HepG2 (cell line): Measurements from ENCODE around the gene SCN4B. TPM values are rescaled to one million over a fixed set of nuclear protein-coding genes. Genes with fewer than 3 reads are reported as not detected.

Source experiments
- ARHGAP35 ChIP-seq: sonication (generic); formaldehyde crosslinking; IDR thresholded peaks from 2 replicates; pipeline ENCODE4 v1.9.0; 2022; ENCODE audit warnings: mild to moderate bottlenecking, inconsistent platforms, moderate library complexity, missing genetic modification reagents, borderline replicate concordance
- ATF1 ChIP-seq: IDR thresholded peaks from 2 replicates; pipeline ENCODE4 v1.6.1; 2016; ENCODE audit warnings: mild to moderate bottlenecking, control low read depth
- GATAD2A ChIP-seq: IDR thresholded peaks from 2 replicates; pipeline ENCODE4 v1.6.1; 2016
- HNF4A ChIP-seq: sonication (generic); formaldehyde crosslinking; IDR thresholded peaks from 2 replicates; pipeline ENCODE4 v1.4.0; 2020; ENCODE audit warnings: missing genetic modification reagents
- MED1 ChIP-seq: sonication (generic); formaldehyde crosslinking; IDR thresholded peaks from 2 replicates; pipeline ENCODE4 v1.4.0; 2020; ENCODE audit warnings: missing genetic modification reagents
- PAWR ChIP-seq: sonication (generic); formaldehyde crosslinking; IDR thresholded peaks from 2 replicates; pipeline ENCODE4 v1.4.0; 2020; ENCODE audit warnings: missing genetic modification reagents, mild to moderate bottlenecking, borderline replicate concordance
- RBM39 ChIP-seq: fragments of 200-400 bp; formaldehyde crosslinking; IDR thresholded peaks from one replicate; pipeline ENCODE4 v1.6.1; 2018; ENCODE audit warnings: antibody characterized with exemption, mild to moderate bottlenecking, low read depth, low read length; ENCODE audit not compliant: poor library complexity, severe bottlenecking
- RFX3 ChIP-seq: IDR thresholded peaks from 2 replicates; pipeline ENCODE4 v1.6.1; 2016; ENCODE audit warnings: missing biosample characterization, missing genetic modification reagents
- RXRA ChIP-seq: sonication (generic); formaldehyde crosslinking; IDR thresholded peaks from 2 replicates; pipeline ENCODE4 v1.5.1; 2020; ENCODE audit warnings: missing genetic modification reagents
- SATB2 ChIP-seq: sonication (generic); formaldehyde crosslinking; IDR thresholded peaks from 2 replicates; pipeline ENCODE4 v1.5.0; 2020; ENCODE audit warnings: missing genetic modification reagents
- SOX5 ChIP-seq: IDR thresholded peaks from 2 replicates; pipeline ENCODE4 v1.6.1; 2016; ENCODE audit warnings: borderline replicate concordance
- SP2 ChIP-seq: sonication (generic); formaldehyde crosslinking; IDR thresholded peaks from 2 replicates; pipeline ENCODE4 v1.5.1; 2020; ENCODE audit warnings: mild to moderate bottlenecking, missing genetic modification reagents
- TBL1XR1 ChIP-seq: fragments of 150-350 bp; IDR thresholded peaks from 2 replicates; pipeline ENCODE4 v1.6.1; 2014; ENCODE audit warnings: borderline replicate concordance, low read length; ENCODE audit not compliant: partially characterized antibody
- TRIM24 ChIP-seq: sonication (generic); formaldehyde crosslinking; IDR thresholded peaks from 2 replicates; pipeline ENCODE4 v1.8.0; 2022; ENCODE audit warnings: mild to moderate bottlenecking, missing genetic modification reagents
- XRCC5 ChIP-seq: fragments of 200-400 bp; formaldehyde crosslinking; optimal IDR thresholded peaks from 2 replicates; pipeline ENCODE3; 2017; ENCODE audit warnings: mild to moderate bottlenecking, low read length
- ZMYM4 ChIP-seq: sonication (generic); formaldehyde crosslinking; IDR thresholded peaks from 2 replicates; pipeline ENCODE4 v1.8.1; 2023; ENCODE audit warnings: mild to moderate bottlenecking, missing genetic modification reagents
- ZNF12 ChIP-seq: sonication (generic); formaldehyde crosslinking; IDR thresholded peaks from 2 replicates; pipeline ENCODE4 v1.5.0; 2020; ENCODE audit warnings: missing genetic modification reagents
- ZNF230 ChIP-seq: sonication (generic); formaldehyde crosslinking; IDR thresholded peaks from 2 replicates; pipeline ENCODE4 v1.4.0; 2020; ENCODE audit warnings: mild to moderate bottlenecking, missing genetic modification reagents
- ZNF44 ChIP-seq: sonication (generic); formaldehyde crosslinking; IDR thresholded peaks from 2 replicates; pipeline ENCODE4 v1.5.1; 2020; ENCODE audit warnings: mild to moderate bottlenecking, missing genetic modification reagents
- ZNF644 ChIP-seq: IDR thresholded peaks from 2 replicates; pipeline ENCODE4 v1.6.1; 2016; ENCODE audit warnings: low read depth
- ZNF878 ChIP-seq: sonication (generic); formaldehyde crosslinking; IDR thresholded peaks from 2 replicates; pipeline ENCODE4 v1.8.1; 2023; ENCODE audit warnings: mild to moderate bottlenecking, missing genetic modification reagents, moderate library complexity
- polyA plus RNA-seq, 8 experiments: library from polyadenylated mRNA; depleted of rRNA in 3 of 8; stranded (reverse) in 7 of 8; unstranded in 1 of 8; fragments of >200 nt; fragmentation: Illumina TruSeq in 4 of 8; extraction: Trizol in 4 of 8; gene quantifications; 2 replicates each; pipeline versions ENCODE4 v1.2.1 to v1.2.3, GENCODE V29; 2011 to 2016; ENCODE audit warnings: low read depth in 4 of 8, missing spikeins in 1 of 8, mixed read lengths in 1 of 8; ENCODE audit not compliant: insufficient read depth in 1 of 8
- total RNA-seq, 5 experiments: library from RNA; depleted of rRNA; stranded (reverse); fragments of >200 nt; fragmentation: Illumina TruSeq; extraction: Trizol; gene quantifications; 2 replicates each; pipeline ENCODE4 v1.2.3, GENCODE V29; 2016; ENCODE audit warnings: low read depth in 1 of 5
- TF ChIP-seq, protein P1 (sequence below): sonication (generic); formaldehyde crosslinking; IDR thresholded peaks from 2 replicates; pipeline ENCODE4 v1.4.0; 2020; ENCODE audit warnings: missing genetic modification reagents, borderline replicate concordance
- TF ChIP-seq, protein P2 (sequence below): IDR thresholded peaks from 2 replicates; pipeline ENCODE4 v1.6.1; 2016; ENCODE audit warnings: low read depth, borderline replicate concordance
- TF ChIP-seq, protein P3 (sequence below): sonication (generic); formaldehyde crosslinking; IDR thresholded peaks from 2 replicates; pipeline ENCODE4 v1.5.1; 2020; ENCODE audit warnings: mild to moderate bottlenecking, moderate library complexity, missing genetic modification reagents
- TF ChIP-seq, protein P4 (sequence below): sonication (generic); formaldehyde crosslinking; conservative IDR thresholded peaks from 2 replicates; pipeline ENCODE4 v1.8.0; 2022; ENCODE audit warnings: mild to moderate bottlenecking, moderate library complexity, missing genetic modification reagents
- TF ChIP-seq, protein P5 (sequence below): sonication (generic); formaldehyde crosslinking; IDR thresholded peaks from 2 replicates; pipeline ENCODE4 v1.4.0; 2020; ENCODE audit warnings: missing genetic modification reagents, low read depth, mild to moderate bottlenecking, borderline replicate concordance

SCN4B gene
- total and polyA plus RNA-seq, 2 of the 13 experiments (the other 11 are each of a cell fraction or from before 2014, with no cell fraction given), result 0.04 to 0.29 TPM

DNA sequence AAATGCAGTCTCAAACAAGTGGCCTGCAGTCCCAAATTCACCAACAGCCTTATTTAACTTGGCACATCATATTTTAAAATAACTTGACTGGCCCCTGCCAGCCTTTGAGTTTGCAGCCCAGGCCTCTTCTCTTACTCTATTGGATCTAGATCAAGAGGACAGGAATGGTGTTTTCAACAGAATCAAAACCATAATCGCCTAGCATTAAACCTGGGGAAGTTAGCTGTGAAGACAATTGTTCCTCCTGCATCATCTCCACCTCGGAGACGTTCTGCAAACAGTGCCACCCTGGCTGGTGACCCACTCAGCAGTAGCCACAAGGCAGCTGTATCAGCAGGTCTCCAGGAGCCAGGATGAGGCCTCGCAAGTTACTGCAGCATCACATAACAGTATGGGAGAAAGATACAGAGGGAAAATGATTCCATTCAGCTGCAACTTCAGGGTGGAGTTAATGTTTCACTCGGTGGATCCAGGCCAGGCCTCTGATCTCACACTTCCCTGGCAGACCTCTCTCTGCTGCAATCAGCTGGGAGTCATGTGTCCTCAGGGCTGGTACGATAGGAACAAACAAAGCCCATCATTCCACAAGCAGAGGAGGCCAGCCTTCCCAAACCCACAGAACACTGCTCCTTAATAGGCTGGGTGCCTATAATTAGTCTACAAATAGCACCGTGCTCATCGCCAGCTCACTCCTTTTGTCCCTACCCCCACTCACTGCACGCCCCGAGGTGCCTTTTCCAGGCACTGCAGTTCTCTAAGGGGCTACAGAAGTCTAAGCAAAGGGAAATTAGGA lies 42.4 kb upstream of the SCN4B start (continued):
- TF ChIP-seq ZMYM4 (peak; percentile 93), RFX3 (no peak), SP2 (no peak), MED1 (CRISPR knock-in tag) (peak; percentile 91), SOX5 (CRISPR knock-in tag) (peak; percentile 91), HNF4A (CRISPR knock-in tag) (peak; percentile 60; the same call in 1 of the 2 replicates), GATAD2A (CRISPR knock-in tag) (peak; percentile 88), ZNF12 (CRISPR knock-in tag) (peak; percentile 94), TBL1XR1 (no peak), RBM39 (no peak), ZNF878 (CRISPR knock-in tag) (peak; percentile 46; the same call in 1 of the 2 replicates), TRIM24 (CRISPR knock-in tag) (0 out of 2 replicates have a peak, but pooled peaks have one; percentile 30), ATF1 (CRISPR knock-in tag) (no peak), RXRA (CRISPR knock-in tag) (0 out of 2 replicates have a peak, but pooled peaks have one; percentile 65), PAWR (CRISPR knock-in tag) (no peak), XRCC5 (peak; percentile 83), SATB2 (CRISPR knock-in tag) (no peak), ZNF44 (CRISPR knock-in tag) (no peak), ZNF644 (CRISPR knock-in tag) (no peak), ARHGAP35 (CRISPR knock-in tag) (no peak), ZNF230 (CRISPR knock-in tag) (peak; percentile 63; the same call in 1 of the 2 replicates)
- TF ChIP-seq, protein P1, sequence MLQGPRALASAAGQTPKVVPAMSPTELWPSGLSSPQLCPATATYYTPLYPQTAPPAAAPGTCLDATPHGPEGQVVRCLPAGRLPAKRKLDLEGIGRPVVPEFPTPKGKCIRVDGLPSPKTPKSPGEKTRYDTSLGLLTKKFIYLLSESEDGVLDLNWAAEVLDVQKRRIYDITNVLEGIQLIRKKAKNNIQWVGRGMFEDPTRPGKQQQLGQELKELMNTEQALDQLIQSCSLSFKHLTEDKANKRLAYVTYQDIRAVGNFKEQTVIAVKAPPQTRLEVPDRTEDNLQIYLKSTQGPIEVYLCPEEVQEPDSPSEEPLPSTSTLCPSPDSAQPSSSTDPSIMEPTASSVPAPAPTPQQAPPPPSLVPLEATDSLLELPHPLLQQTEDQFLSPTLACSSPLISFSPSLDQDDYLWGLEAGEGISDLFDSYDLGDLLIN (CRISPR knock-in tag), result no peak
- TF ChIP-seq, protein P2, sequence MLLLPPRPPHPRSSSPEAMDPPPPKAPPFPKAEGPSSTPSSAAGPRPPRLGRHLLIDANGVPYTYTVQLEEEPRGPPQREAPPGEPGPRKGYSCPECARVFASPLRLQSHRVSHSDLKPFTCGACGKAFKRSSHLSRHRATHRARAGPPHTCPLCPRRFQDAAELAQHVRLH (CRISPR knock-in tag), result peak; percentile 46; the same call in 1 of the 2 replicates
- TF ChIP-seq, protein P3, sequence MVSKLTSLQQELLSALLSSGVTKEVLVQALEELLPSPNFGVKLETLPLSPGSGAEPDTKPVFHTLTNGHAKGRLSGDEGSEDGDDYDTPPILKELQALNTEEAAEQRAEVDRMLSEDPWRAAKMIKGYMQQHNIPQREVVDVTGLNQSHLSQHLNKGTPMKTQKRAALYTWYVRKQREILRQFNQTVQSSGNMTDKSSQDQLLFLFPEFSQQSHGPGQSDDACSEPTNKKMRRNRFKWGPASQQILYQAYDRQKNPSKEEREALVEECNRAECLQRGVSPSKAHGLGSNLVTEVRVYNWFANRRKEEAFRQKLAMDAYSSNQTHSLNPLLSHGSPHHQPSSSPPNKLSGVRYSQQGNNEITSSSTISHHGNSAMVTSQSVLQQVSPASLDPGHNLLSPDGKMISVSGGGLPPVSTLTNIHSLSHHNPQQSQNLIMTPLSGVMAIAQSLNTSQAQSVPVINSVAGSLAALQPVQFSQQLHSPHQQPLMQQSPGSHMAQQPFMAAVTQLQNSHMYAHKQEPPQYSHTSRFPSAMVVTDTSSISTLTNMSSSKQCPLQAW (CRISPR knock-in tag), result peak; percentile 99
- TF ChIP-seq, protein P4, sequence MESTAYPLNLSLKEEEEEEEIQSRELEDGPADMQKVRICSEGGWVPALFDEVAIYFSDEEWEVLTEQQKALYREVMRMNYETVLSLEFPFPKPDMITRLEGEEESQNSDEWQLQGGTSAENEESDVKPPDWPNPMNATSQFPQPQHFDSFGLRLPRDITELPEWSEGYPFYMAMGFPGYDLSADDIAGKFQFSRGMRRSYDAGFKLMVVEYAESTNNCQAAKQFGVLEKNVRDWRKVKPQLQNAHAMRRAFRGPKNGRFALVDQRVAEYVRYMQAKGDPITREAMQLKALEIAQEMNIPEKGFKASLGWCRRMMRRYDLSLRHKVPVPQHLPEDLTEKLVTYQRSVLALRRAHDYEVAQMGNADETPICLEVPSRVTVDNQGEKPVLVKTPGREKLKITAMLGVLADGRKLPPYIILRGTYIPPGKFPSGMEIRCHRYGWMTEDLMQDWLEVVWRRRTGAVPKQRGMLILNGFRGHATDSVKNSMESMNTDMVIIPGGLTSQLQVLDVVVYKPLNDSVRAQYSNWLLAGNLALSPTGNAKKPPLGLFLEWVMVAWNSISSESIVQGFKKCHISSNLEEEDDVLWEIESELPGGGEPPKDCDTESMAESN, result peak; percentile 70
- TF ChIP-seq, protein P5, sequence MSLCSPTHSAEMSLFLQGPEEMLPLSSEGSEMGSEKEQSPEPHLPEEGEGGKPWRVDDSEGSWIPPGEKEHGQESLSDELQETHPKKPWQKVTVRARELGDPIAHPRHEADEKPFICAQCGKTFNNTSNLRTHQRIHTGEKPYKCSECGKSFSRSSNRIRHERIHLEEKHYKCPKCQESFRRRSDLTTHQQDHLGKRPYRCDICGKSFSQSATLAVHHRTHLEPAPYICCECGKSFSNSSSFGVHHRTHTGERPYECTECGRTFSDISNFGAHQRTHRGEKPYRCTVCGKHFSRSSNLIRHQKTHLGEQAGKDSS (CRISPR knock-in tag), result no peak; the same call in 1 of the 2 replicates
